ELR (cell line): Measurements from ENCODE around the gene ZBTB43.

ENCODE experiments used
- DNase-seq: peaks from one replicate; pipeline ENCODE4 v3.0.0-alpha.2; 2015; ENCODE audit warnings: low read depth

The ZBTB43 gene

GRCh38 chr9:126830827-126831226 lies 26.0 kb downstream of the ZBTB43 start:
- no peak for DNase-seq

GRCh38 chr9:126832440-126832839 lies 27.6 kb downstream of the ZBTB43 start:
- no peak for DNase-seq

GRCh38 chr9:126833020-126833419 lies 28.2 kb downstream of the ZBTB43 start:
- no peak for DNase-seq

GRCh38 chr9:126833710-126834345 lies 29.0 kb downstream of the ZBTB43 start:
- no peak for DNase-seq

DNA sequence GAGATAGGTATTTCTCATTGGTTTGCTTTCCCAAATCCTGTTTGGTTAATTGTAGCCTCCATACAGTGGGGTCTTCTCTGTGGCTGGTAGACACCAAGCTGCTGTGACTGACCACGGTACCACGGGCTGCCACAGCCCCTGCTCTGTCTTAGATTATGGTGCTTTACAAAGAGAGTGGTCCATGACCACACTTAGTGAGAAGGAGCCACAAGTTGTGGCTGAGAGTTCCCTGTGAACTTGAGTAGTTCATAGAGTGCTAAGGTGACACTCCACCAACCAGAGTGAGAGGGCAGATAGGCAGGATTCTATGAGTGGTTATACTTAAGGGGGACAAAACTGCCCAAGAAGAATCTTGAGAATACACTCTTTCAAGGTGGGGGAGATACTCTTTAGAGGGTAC lies 29.8 kb downstream of the ZBTB43 start:
- DNase-seq = no peak

- no peak for DNase-seq
Observed at GRCh38 chr9:126836216-126836615, 31.4 kb downstream of the ZBTB43 start.

GRCh38 chr9:126838055-126838811 lies 33.4 kb downstream of the ZBTB43 start:
- DNase-seq = no peak

GRCh38 chr9:126838895-126839294 lies 34.1 kb downstream of the ZBTB43 start:
- no peak for DNase-seq

- DNase-seq = no peak
Observed at GRCh38 chr9:126839301-126839700, 34.5 kb downstream of the ZBTB43 start.

GRCh38 chr9:126842220-126842842 lies 37.5 kb downstream of the ZBTB43 start:
- DNase-seq = no peak

DNA sequence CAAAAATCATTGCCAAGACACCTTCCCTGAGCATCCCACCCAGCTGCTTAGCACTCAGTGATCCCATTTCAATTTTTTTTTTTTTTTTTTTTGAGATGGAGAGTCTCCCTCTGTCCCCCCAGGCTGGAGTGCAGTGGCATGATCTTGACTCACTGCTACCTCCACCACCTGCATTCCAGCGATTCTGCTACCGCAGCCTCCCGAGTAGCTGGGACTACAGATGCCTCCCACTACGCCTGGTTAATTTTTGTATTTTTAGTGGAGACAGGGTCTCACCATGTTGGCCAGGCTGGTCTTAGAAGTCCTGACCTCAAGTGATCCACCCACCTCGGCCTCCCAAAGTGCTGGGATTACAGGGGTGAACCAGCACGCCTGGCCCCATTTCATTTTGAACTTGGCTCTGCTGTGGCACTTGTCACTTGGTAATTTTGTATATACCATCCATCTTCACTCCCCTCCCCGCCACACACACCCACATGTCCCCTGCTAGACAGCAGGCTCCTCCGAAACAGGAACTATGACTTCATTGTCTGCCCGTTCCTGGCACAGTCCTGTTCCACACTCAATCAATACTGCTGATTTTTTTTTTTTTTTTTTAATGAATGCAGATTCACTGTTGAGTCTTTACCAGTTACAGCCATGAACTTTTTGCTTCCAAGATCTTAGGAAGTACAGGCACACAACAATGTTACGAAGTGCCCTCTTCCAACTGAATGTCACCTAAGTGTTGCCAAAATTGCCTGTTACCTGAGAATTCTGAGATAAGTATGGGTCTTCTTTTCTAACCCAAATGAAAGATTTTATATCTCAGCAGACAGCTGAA lies 38.3 kb downstream of the ZBTB43 start:
- no peak for DNase-seq

- peak; percentile 83 for DNase-seq
Observed at GRCh38 chr9:126844085-126844484, 39.2 kb downstream of the ZBTB43 start.

DNA sequence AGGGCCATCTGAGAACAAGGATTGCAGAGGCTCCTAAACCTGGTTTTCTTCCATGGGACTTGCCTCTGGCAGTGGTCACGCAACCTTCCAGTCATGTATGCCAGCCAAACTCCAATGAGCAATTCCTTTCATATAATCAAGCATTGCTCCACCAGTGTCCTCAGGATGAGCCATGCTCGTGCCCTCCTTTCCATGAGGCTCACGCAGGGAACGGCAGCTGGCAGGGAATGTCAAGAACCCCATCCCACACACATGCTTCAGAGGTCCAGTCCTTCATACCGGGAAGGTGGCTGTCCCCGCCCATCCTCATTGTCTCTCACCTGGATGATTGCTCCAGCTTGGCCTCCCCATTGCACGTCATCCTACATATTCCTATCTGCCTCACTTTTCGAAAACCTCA lies 42.2 kb downstream of the ZBTB43 start:
- DNase-seq = no peak

- no peak for DNase-seq
Observed at GRCh38 chr9:126849591-126850225, 44.9 kb downstream of the ZBTB43 start.

- no peak for DNase-seq
Observed at GRCh38 chr9:126851286-126851880, 46.5 kb downstream of the ZBTB43 start.

- no peak for DNase-seq
Observed at GRCh38 chr9:126852086-126852688, 47.3 kb downstream of the ZBTB43 start.

DNA sequence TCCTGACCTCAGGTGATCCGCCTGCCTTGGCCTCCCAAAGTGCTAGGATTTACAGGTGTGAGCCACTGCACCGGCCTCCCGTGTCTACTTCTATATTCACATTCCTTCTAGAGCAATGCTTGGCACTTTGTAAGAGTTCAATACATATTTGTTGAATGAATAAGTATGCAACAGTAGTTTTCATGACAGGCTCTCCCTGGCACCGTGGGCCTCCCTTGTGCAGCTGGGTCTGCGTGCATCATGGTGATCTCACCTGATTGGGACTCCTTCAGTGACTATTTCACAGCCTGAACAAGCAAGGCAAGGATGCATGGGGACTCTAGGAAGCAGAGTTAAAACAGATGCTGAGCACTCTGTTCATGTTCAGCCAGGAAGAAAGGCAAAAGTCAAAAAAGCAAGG lies 48.8 kb downstream of the ZBTB43 start:
- peak; percentile 61 for DNase-seq

DNA sequence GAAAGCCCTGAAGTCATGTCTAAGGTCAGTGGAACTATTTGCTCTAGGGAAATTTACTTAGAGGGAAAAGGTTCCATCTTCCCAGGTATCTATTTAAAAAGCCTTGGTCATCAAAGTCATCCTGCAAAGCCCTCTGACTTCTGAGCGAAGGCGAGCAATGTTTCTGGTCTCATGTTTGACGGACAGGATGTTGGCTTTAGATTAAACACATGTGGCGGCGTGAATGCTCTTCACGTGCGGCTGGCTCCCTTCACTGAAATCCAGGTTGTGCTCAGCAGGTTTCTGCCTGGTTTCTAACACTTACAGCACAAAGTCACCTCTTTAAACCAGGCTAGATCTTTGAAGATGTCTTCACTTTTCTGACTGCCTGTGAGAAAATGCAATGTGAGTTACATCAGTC lies 49.9 kb downstream of the ZBTB43 start:
- no peak for DNase-seq

GRCh38 chr9:126856326-126856877 lies 51.6 kb downstream of the ZBTB43 start:
- no peak for DNase-seq

- DNase-seq = no peak
Observed at GRCh38 chr9:126857261-126857960, 52.6 kb downstream of the ZBTB43 start.
